Ovary (tissue), 9 donors: ENCODE measurements around the gene BCAN. TPM values are rescaled to one million over a fixed set of nuclear protein-coding genes. Genes with fewer than 3 reads are reported as not detected.

ENCODE experiments used
- DNase-seq, 5 donors: peaks; one replicate each; pipeline ENCODE4 v3.0.0-alpha.2; 2019 to 2020
- H3K27ac ChIP-seq, 2 donors: fragments of 200-600 bp; one replicate each; pipeline versions ENCODE4 v1.5.1 to v1.8.0; 2019 to 2022
- H3K27me3 ChIP-seq: fragments of 200-600 bp; one replicate; pipeline ENCODE4 v1.8.0; 2022
- H3K36me3 ChIP-seq: fragments of 200-600 bp; sonication (generic); one replicate; pipeline ENCODE4 v1.5.1; 2019
- H3K4me1 ChIP-seq: one replicate; pipeline ENCODE4 v1.8.1; 2013; ENCODE audit warnings: mild to moderate bottlenecking, moderate library complexity; ENCODE audit not compliant: insufficient read depth
- H3K4me3 ChIP-seq: fragments of 200-600 bp; sonication (generic); one replicate; pipeline ENCODE4 v1.5.1; 2017
- H3K9me3 ChIP-seq, 2 donors: fragments of 200-600 bp in 1 of 2; sonication (generic) in 1 of 2; one replicate each; pipeline versions ENCODE4 v1.5.1 to v1.8.1; 2013 to 2019; ENCODE audit warnings: mild to moderate bottlenecking in 1 of 2, moderate library complexity in 1 of 2
- EP300 ChIP-seq: sonication (generic); formaldehyde crosslinking; IDR thresholded peaks from one replicate; pipeline ENCODE4 v1.6.1; 2017; ENCODE audit warnings: antibody characterized with exemption
- POLR2A ChIP-seq: fragments of 450-650 bp; IDR thresholded peaks from one replicate; pipeline ENCODE4 v1.6.1; 2017; ENCODE audit warnings: antibody characterized with exemption, mild to moderate bottlenecking, moderate library complexity
- WGBS, 3 donors: extraction: QIAGEN DNeasy Blood & Tissue Kit in 1 of 3; methylation state at CpG; one replicate each; pipeline versions ENCODE4 v1.1.5 to v1.1.7; 2013 to 2017; 5-methylcytosine and 5-hydroxymethylcytosine counted together
- intact Hi-C, 4 donors: fragments of 100-400 bp; cut with DNase I; formaldehyde crosslinking; loops; one replicate each; pipeline versions ENCODE4 v1.11.0 to v1.15.1; 2022 to 2023
- polyA plus RNA-seq, 2 donors: library from polyadenylated mRNA; stranded (reverse); fragments of 200-250 nt in 1 of 2; fragments of 350-450 nt in 1 of 2; fragmentation: Illumina TruSeq in 1 of 2; extraction: RNeasy Lipid Tissue Mini Kit (QIAGEN cat#74804) in 1 of 2; gene quantifications; one replicate each; pipeline ENCODE4 v1.2.3, GENCODE V29; 2013 to 2014
- total RNA-seq, 7 donors: library from RNA; depleted of rRNA in 2 of 7; stranded (reverse); fragments of >200 nt in 2 of 7; fragmentation: NEBNext Ultra II Directional in 3 of 7; extraction: Animal tissue kit (Norgen Biotek cat#: 25700) in 3 of 7; gene quantifications; one replicate each; pipeline versions ENCODE4 v1.1.0 to v1.2.4, GENCODE V29; 2016 to 2023
- TF ChIP-seq, protein P1 (sequence below), 3 donors: fragments of 450-650 bp in 2 of 3; fragments of 200-600 bp in 1 of 3; IDR thresholded peaks; one replicate each; pipeline versions ENCODE4 v1.5.1 to v1.8.0; 2016 to 2022; ENCODE audit warnings: antibody characterized with exemption in 3 of 3, mild to moderate bottlenecking in 1 of 3
- donor health status: DM: no; HTN: no; CAD: no; lungs with moderate emphysema.
- donor health status: DM: no; HTN: no; CAD: no.
- donor health status: Bipolar disorder and iron deficiency.
- donor health status: DM: yes; HTN: yes; CAD: no.
- donor health status: DM: no; HTN: no; CAD: no.
- donor health status: DM: yes; HTN: yes; CAD: no.

The BCAN gene
- total and polyA plus RNA-seq, 9 donors, result 0.11 to 2.2 (median 0.39) TPM; not detected in 3

DNA sequence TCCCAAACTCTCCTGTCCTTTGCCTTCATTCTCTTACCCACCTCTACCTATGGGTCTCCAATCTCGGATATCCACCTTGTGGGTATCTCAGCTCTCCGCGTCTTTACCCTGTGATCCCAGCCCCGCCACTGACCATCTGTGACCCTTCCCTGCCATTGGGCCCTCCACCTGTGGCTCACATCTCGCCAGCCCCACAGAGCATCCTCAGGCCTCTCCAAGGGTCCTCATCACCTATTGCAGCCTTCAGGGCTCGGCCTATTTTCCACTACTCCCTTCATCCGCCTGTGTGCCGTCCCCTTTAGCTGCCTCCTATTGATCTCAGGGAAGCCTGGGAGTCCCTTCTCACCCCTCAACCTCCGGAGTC lies 11.1 kb downstream of the BCAN start:
- no peaks in the 10 kb centered on the region for H3K4me1 ChIP-seq
- intact Hi-C loops, result loop anchor here in 1 of 4 donors (10.0 kb wide), 1 partner anchor 68 kb away; no protein-coding TSS in a partner anchor
- TF ChIP-seq, protein P1, sequence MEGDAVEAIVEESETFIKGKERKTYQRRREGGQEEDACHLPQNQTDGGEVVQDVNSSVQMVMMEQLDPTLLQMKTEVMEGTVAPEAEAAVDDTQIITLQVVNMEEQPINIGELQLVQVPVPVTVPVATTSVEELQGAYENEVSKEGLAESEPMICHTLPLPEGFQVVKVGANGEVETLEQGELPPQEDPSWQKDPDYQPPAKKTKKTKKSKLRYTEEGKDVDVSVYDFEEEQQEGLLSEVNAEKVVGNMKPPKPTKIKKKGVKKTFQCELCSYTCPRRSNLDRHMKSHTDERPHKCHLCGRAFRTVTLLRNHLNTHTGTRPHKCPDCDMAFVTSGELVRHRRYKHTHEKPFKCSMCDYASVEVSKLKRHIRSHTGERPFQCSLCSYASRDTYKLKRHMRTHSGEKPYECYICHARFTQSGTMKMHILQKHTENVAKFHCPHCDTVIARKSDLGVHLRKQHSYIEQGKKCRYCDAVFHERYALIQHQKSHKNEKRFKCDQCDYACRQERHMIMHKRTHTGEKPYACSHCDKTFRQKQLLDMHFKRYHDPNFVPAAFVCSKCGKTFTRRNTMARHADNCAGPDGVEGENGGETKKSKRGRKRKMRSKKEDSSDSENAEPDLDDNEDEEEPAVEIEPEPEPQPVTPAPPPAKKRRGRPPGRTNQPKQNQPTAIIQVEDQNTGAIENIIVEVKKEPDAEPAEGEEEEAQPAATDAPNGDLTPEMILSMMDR (IDR thresholded peaks at IDR 0.05), result no peak
- no peak for TF ChIP-seq POLR2A
- no peak for TF ChIP-seq EP300
- 76 to 84% (median 80%) methylated on average over 9 of the region's 9 CpGs for WGBS, 3 donors
- no peak overlapping the region for H3K4me3 ChIP-seq
- no peak for DNase-seq
- H3K36me3 ChIP-seq, result no peaks in the 10 kb centered on the region
- H3K27me3 ChIP-seq, result no peaks in the 10 kb centered on the region
- no peak overlapping the region for H3K27ac ChIP-seq
- H3K9me3 ChIP-seq, result no peaks in the 10 kb centered on the region

DNA sequence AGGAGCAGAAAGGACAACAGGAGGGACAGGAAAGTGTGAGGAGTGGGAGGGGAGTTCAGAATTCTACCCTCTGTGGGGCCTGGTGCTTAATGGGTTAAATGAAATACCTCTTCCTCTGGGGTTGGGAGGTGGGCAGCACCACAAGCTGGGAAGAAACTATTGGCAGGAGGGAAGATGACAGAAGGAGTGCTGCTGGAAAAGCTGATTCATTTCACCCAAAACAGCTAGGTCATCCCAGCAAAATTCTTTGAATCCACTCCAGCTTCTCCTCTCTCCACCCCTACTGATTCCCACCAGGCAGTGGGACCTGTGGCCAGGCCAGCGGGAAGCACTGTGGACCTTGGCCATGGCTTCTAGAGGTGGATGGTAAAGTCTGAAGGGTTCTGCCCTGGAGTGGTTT lies 12.8 kb downstream of the BCAN start:
- TF ChIP-seq EP300, result no peak
- TF ChIP-seq, protein P1 (IDR thresholded peaks at IDR 0.05), result no peak
- intact Hi-C loops, result loop anchor here in 2 of 4 donors (5.0 to 10.0 kb wide), 2 partner anchors 70 to 197 kb away; no protein-coding TSS in a partner anchor
- no peak overlapping the region for H3K27ac ChIP-seq
- H3K4me3 ChIP-seq, result no peak overlapping the region
- H3K4me1 ChIP-seq, result no peaks in the 10 kb centered on the region
- WGBS, 3 donors, result 17 to 50% (median 34%) methylated on average over 1 of the region's 1 CpG
- no peaks in the 10 kb centered on the region for H3K9me3 ChIP-seq
- DNase-seq, result no peak
- no peaks in the 10 kb centered on the region for H3K27me3 ChIP-seq
- H3K36me3 ChIP-seq, result no peaks in the 10 kb centered on the region

DNA sequence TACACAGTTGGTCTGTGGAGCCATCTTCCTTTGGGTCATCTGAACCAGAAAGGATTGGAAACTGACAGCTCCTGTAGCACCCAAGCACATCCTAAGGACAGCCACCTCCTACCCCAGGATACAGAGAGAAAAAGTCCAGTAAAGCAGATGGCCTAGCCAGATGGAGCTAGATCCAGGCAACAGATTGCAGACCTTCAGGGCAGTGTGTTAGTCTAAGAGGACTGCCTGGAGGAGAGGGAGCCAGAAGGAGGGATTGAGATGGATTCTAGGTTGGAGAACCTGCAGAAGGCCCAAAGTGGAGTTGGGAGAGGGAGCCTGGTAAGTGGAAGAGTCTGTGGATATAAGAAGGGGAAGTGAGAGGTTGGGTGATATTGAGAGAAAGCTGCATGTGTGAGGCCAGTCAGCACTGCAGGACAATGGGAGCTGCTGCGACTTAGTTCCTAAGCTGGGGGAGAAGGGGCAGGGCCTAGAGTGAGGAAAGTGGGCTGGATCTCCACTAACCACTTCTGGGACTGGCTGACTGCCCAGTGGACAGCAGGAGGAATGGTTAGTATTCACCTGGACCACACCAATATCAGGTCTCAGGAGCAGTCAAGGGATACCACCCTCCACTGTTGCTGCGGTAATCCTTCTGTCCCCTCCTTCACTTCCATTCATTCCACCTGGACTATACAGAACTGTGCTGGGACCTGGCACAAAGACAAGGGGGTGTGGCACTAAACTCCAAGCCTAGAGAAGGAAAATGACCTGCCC lies 13.4 kb downstream of the BCAN start:
- Histone ChIP-seq H3K9me3 (no peaks in the 10 kb centered on the region), H3K4me1 (no peaks in the 10 kb centered on the region), H3K4me3 (no peak overlapping the region), H3K36me3 (no peaks in the 10 kb centered on the region), H3K27ac (no peak overlapping the region), H3K27me3 (no peaks in the 10 kb centered on the region)
- 46 to 62% (median 60%) methylated on average over 2 of the region's 2 CpGs for WGBS, 3 donors
- DNase-seq, result no peak
- intact Hi-C loops, result loop anchor here in 2 of 4 donors (5.0 to 10.0 kb wide), 2 partner anchors 71 to 198 kb away; no protein-coding TSS in a partner anchor
- TF ChIP-seq EP300 (no peak), POLR2A (no peak)
- TF ChIP-seq, protein P1 (IDR thresholded peaks at IDR 0.05), result no peak

DNA sequence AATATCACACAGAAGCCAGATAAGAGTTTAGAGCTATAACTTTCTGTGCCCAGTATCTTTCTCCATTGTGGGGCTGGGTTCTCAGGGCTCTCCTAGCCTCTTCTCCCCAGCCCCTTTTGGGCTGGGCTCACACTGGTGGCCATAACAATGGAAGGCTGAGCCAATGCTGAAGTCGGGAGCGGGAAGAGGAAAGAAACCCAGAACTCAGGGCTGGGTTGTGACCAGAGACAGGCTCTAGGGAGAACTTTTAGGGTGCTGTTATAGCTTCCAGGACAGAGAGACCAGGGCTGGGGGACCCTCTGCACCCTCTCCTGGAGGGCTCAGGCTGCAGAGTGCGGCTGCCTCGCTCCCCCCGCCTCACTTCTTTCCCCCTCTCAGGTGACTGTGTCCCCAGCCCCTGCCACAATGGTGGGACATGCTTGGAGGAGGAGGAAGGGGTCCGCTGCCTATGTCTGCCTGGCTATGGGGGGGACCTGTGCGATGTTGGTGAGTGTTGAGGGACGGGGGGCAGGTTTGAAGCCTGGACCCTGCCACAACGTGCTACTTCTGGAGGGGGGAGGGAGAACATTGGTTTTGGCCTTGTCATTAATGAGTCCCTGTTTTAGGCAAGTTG lies 14.1 kb downstream of the BCAN start:
- Histone ChIP-seq H3K27me3 (no peaks in the 10 kb centered on the region), H3K36me3 (no peaks in the 10 kb centered on the region), H3K4me3 (no peak overlapping the region), H3K9me3 (no peaks in the 10 kb centered on the region), H3K4me1 (no peaks in the 10 kb centered on the region), H3K27ac (no peak overlapping the region)
- TF ChIP-seq, protein P1 (IDR thresholded peaks at IDR 0.05), result no peak
- TF ChIP-seq POLR2A (no peak), EP300 (no peak)
- WGBS, 3 donors, result 57 to 61% (median 57%) methylated on average over 9 of the region's 9 CpGs
- intact Hi-C loops, result loop anchor here in 2 of 4 donors (2.0 to 10.0 kb wide), 3 partner anchors 29 to 199 kb away; no protein-coding TSS in a partner anchor
- no peak for DNase-seq
